Testis (tissue), 3 donors: ENCODE measurements around the gene MROH9. TPM values are rescaled to one million over a fixed set of nuclear protein-coding genes. Genes with fewer than 3 reads are reported as not detected.

Source experiments
- DNase-seq: peaks from one replicate; pipeline ENCODE4 v3.0.0-alpha.2; 2019
- H3K27ac ChIP-seq, 2 donors: fragments of 200-600 bp; sonication (generic); one replicate each; pipeline ENCODE4 v1.5.1; 2019
- H3K27me3 ChIP-seq: fragments of 200-600 bp; sonication (generic); one replicate; pipeline ENCODE4 v1.5.1; 2019
- H3K36me3 ChIP-seq: fragments of 200-600 bp; sonication (generic); one replicate; pipeline ENCODE4 v1.5.1; 2017; ENCODE audit warnings: low read depth; ENCODE audit errors: missing control alignments
- H3K4me1 ChIP-seq: fragments of 200-600 bp; sonication (generic); one replicate; pipeline ENCODE4 v1.5.1; 2019
- H3K4me3 ChIP-seq, 2 donors: fragments of 200-600 bp; sonication (generic); one replicate each; pipeline ENCODE4 v1.5.1; 2017 to 2019
- H3K9me3 ChIP-seq: fragments of 200-600 bp; sonication (generic); one replicate; pipeline ENCODE4 v1.5.1; 2017
- POLR2A ChIP-seq: fragments of 450-650 bp; IDR thresholded peaks from one replicate; pipeline ENCODE4 v1.6.1; 2017; ENCODE audit warnings: antibody characterized with exemption, mild to moderate bottlenecking, moderate library complexity
- WGBS, 2 donors: methylation state at CpG; one replicate each; pipeline ENCODE4 v1.1.5; 2018; 5-methylcytosine and 5-hydroxymethylcytosine counted together
- intact Hi-C: fragments of 100-400 bp; cut with DNase I; formaldehyde crosslinking; loops from one replicate; pipeline ENCODE4 v1.15.1; 2023; ENCODE audit warnings: low total_unique reads
- polyA plus RNA-seq: library from polyadenylated mRNA; stranded (reverse); fragments of 350-450 nt; fragmentation: Illumina TruSeq; extraction: RNeasy Lipid Tissue Mini Kit (QIAGEN cat#74804); gene quantifications from one replicate; pipeline ENCODE4 v1.2.3, GENCODE V29; 2014; ENCODE audit warnings: low read depth, low replicate concordance; ENCODE audit not compliant: insufficient read depth
- total RNA-seq, 2 donors: library from RNA; depleted of rRNA; stranded (reverse); fragments of >200 nt; gene quantifications; one replicate each; pipeline ENCODE4 v1.2.3, GENCODE V29; 2016
- TF ChIP-seq, protein P1 (sequence below), 3 experiments: fragments of 450-650 bp in 2 of 3; fragments of 200-600 bp in 1 of 3; sonication (generic) in 1 of 3; IDR thresholded peaks; one replicate each; pipeline ENCODE4 v1.5.1; 2016 to 2019; ENCODE audit warnings: antibody characterized with exemption in 3 of 3, mild to moderate bottlenecking in 2 of 3, moderate library complexity in 1 of 3

MROH9 gene
- total and polyA plus RNA-seq, 3 donors from 2014 or later: 1.1 to 2.8 (median 2.3) TPM

DNA sequence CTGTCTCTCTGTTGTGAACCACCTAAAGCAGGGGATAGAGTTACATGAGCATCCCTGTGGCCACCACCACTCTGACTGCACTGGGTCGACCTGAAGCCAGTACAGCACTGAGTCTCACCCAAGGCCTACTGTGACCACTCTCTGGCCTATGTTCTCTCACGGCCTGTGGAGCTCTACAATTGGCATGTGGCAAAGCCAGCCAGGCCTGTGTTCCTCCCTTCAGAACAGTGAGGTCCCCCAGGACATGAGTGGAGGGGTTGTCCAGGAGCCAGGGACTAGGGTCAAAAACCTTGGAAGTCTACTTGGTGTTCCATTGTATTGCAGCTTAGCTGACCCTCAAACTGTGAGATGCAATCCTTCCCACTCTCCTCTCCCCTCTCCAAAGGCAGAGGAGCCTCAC, 112.7 kb downstream of the MROH9 start:
- no peak overlapping the region for H3K27ac ChIP-seq
- TF ChIP-seq POLR2A: no peak
- TF ChIP-seq, protein P1, sequence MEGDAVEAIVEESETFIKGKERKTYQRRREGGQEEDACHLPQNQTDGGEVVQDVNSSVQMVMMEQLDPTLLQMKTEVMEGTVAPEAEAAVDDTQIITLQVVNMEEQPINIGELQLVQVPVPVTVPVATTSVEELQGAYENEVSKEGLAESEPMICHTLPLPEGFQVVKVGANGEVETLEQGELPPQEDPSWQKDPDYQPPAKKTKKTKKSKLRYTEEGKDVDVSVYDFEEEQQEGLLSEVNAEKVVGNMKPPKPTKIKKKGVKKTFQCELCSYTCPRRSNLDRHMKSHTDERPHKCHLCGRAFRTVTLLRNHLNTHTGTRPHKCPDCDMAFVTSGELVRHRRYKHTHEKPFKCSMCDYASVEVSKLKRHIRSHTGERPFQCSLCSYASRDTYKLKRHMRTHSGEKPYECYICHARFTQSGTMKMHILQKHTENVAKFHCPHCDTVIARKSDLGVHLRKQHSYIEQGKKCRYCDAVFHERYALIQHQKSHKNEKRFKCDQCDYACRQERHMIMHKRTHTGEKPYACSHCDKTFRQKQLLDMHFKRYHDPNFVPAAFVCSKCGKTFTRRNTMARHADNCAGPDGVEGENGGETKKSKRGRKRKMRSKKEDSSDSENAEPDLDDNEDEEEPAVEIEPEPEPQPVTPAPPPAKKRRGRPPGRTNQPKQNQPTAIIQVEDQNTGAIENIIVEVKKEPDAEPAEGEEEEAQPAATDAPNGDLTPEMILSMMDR (IDR thresholded peaks at IDR 0.05): no peak
- H3K36me3 ChIP-seq: no peaks in the 10 kb centered on the region
- DNase-seq: no peak
- no peaks in the 10 kb centered on the region for H3K27me3 ChIP-seq
- no peaks in the 10 kb centered on the region for H3K9me3 ChIP-seq
- H3K4me3 ChIP-seq: no peak overlapping the region
- no peaks in the 10 kb centered on the region for H3K4me1 ChIP-seq
- intact Hi-C loops: no loop called here
- WGBS, 2 donors: 73 to 89% methylated on average over 2 of the region's 2 CpGs

DNA sequence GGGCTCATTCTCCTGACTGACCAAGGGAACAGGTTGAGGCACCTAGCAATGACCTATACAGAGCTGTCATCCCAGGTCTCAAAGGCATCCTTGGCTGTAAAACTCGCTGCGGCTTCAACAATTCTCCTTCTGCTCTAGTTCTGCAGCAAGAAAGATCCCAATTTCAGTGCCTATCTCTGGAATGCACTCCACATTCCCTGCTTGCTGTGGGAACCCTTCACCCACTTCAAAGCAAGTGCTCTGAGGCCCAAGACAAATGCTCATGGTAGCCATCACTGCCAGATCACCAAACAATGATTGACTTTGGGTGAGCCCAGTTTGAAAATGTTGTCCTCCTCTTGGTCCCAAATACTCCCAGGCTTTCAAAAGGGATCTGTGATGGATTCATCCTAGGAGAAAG, 117.6 kb downstream of the MROH9 start:
- TF ChIP-seq, protein P1 (IDR thresholded peaks at IDR 0.05): no peak
- no peak for TF ChIP-seq POLR2A
- no peaks in the 10 kb centered on the region for H3K36me3 ChIP-seq

DNA sequence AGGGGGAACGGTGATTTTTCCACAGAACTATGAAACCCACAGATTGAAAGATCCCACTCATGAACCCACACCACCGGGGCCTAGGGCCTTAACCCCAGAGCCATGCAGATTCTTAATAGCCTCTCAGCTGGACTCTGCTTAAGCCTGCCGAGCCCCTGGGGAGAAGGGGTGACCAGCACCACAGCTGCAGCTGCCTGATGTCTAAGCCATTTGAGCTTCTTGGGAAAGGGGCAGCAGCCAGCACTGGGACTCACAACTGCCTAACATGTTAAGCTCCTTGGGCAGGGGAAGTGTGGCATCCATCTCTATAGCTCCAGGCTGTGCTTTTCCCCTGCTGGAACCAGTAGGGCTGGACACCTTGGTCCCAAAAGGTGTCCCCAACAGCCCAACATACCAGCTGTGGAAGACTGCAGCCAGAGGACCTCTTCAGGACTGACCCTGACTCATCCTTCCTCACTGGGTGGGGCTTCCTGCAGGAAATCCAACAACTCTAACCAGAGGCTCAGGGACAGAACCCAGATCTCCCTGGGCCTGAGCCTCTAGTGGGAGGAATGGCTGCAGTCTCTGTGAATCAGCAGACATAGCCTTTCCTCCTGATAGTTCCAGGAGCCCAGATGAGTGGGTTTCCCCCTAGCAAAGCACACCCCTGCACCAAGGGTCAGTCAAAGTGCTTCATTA, 120.8 kb downstream of the MROH9 start:
- intact Hi-C loops: no loop called here
- WGBS, 2 donors: 94 to 100% methylated on average over 1 to 3 of the region's 3 CpGs
- Histone ChIP-seq H3K4me1 (no peaks in the 10 kb centered on the region), H3K27me3 (no peaks in the 10 kb centered on the region), H3K36me3 (no peaks in the 10 kb centered on the region), H3K9me3 (no peaks in the 10 kb centered on the region), H3K4me3 (no peak overlapping the region), H3K27ac (no peak overlapping the region)
- TF ChIP-seq POLR2A: no peak
- TF ChIP-seq, protein P1 (IDR thresholded peaks at IDR 0.05): no peak
- no peak for DNase-seq

More for the DNA sequence above, 117.6 kb downstream of the MROH9 start:
- H3K27ac ChIP-seq: no peak overlapping the region
- no peak overlapping the region for H3K4me3 ChIP-seq
- no peak for DNase-seq
- intact Hi-C loops: no loop called here
- H3K4me1 ChIP-seq: no peaks in the 10 kb centered on the region
- no peaks in the 10 kb centered on the region for H3K27me3 ChIP-seq
- H3K9me3 ChIP-seq: no peaks in the 10 kb centered on the region
- 68 to 100% methylated on average over 2 of the region's 2 CpGs for WGBS, 2 donors

DNA sequence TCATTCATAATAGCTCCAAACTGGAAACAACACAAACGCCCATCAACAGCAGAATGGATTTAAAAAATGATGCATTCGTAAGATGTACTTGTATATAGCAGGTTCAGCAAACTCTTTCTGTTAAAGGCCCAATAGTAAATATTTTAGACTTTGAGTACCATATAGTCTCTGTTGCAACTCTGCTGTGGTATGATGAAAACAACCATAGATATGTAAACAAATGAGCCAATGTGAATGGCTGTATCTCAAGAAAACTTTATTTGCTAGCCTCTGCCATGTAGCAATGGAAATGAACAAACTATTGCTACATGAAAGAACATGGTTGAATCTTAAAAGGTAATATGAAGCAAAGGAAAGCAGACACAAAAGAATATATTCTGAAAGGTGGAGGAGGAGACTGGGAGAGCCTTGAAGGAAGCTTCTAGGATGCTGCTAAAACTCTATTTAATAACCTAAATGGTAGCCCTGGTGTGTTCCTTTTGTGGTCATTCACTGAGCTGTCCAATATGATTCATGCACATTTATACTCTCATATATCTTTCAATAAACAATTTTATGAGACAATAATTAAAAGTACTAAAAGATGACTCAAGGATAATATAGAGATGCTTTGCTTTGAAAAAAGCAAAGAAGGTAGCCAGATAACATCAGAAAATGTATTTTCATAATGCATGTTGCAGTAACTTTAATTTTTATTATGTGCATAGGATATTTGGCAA, 126.2 kb downstream of the MROH9 start:
- 80 to 87% methylated on average over 2 of the region's 2 CpGs for whole genome bisulfite sequencing, 2 donors
- Histone ChIP-seq H3K4me3 (no peak overlapping the region), H3K27ac (no peak overlapping the region), H3K27me3 (no peaks in the 10 kb centered on the region), H3K36me3 (no peaks in the 10 kb centered on the region), H3K9me3 (no peaks in the 10 kb centered on the region), H3K4me1 (no peaks in the 10 kb centered on the region)
- no peak for DNase-seq
- TF ChIP-seq, protein P1 (IDR thresholded peaks at IDR 0.05): no peak
- no peak for TF ChIP-seq POLR2A
- intact Hi-C loops: no loop called here
